Fibroblast of lung (primary cell): ENCODE measurements around the gene FKBP2. TPM values are rescaled to one million over a fixed set of nuclear protein-coding genes. Genes with fewer than 3 reads are reported as not detected.

Experiments used
- DNase-seq, 2 donors: peaks; one replicate each; pipeline versions ENCODE4 v3.0.0 to v3.0.0-alpha.2; 2010; ENCODE audit warnings: low read depth in 2 of 2
- H2AFZ ChIP-seq: 2 replicates; pipeline ENCODE4 v1.5.1; 2012; ENCODE audit warnings: low read length, control low read depth, inconsistent platforms
- H3K27ac ChIP-seq: 2 replicates; pipeline ENCODE4 v1.5.1; 2011; ENCODE audit warnings: low read length, control low read depth; ENCODE audit not compliant: insufficient read depth
- H3K27me3 ChIP-seq: 2 replicates; pipeline ENCODE4 v1.5.1; 2011; ENCODE audit warnings: mild to moderate bottlenecking, low read length; ENCODE audit not compliant: control insufficient read depth, insufficient read depth
- H3K36me3 ChIP-seq: 2 replicates; pipeline ENCODE4 v1.5.1; 2011; ENCODE audit warnings: low read length; ENCODE audit not compliant: control insufficient read depth, insufficient read depth
- H3K4me1 ChIP-seq: 2 replicates; pipeline ENCODE4 v1.5.1; 2011; ENCODE audit warnings: low read length; ENCODE audit not compliant: control insufficient read depth, insufficient read depth; ENCODE audit errors: extremely low read depth
- H3K4me2 ChIP-seq: 2 replicates; pipeline ENCODE4 v1.5.1; 2011; ENCODE audit warnings: low read length, control low read depth; ENCODE audit not compliant: insufficient read depth; ENCODE audit errors: extremely low read depth
- H3K4me3 ChIP-seq, 4 experiments: fragments of 200-600 bp in 1 of 4; sonication (generic) in 1 of 4; replicated peaks in 1 of 4; 2 replicates each; pipeline ENCODE4 v1.5.1; 2011 to 2016; ENCODE audit warnings: low read length in 4 of 4, low read depth in 3 of 4, mild to moderate bottlenecking in 3 of 4, control low read depth in 2 of 4, inconsistent platforms in 1 of 4, mixed read lengths in 1 of 4; ENCODE audit not compliant: insufficient read depth in 1 of 4; ENCODE audit errors: control extremely low read depth in 1 of 4
- H3K79me2 ChIP-seq: 2 replicates; pipeline ENCODE4 v1.5.1; 2012; ENCODE audit warnings: mild to moderate bottlenecking, low read length, inconsistent platforms; ENCODE audit not compliant: control insufficient read depth, insufficient read depth
- H3K9ac ChIP-seq: 2 replicates; pipeline ENCODE4 v1.5.1; 2011; ENCODE audit warnings: mild to moderate bottlenecking, low read length, control low read depth; ENCODE audit not compliant: insufficient read depth
- H3K9me3 ChIP-seq: 2 replicates; pipeline ENCODE4 v1.5.1; 2012; ENCODE audit warnings: low read depth, low read length; ENCODE audit not compliant: control insufficient read depth, insufficient read depth
- H4K20me1 ChIP-seq: 2 replicates; pipeline ENCODE4 v1.5.1; 2011; ENCODE audit warnings: low read length; ENCODE audit not compliant: control insufficient read depth, insufficient read depth; ENCODE audit errors: extremely low read depth
- CTCF ChIP-seq, 2 donors: IDR thresholded peaks in 1 of 2; conservative IDR thresholded peaks in 1 of 2; 1 replicate in 1 of 2; 2 replicates in 1 of 2; pipeline ENCODE4 v1.5.1; 2011 to 2012; ENCODE audit warnings: low read length in 2 of 2, control low read depth in 1 of 2, inconsistent platforms in 1 of 2, low read depth in 1 of 2, mild to moderate bottlenecking in 1 of 2
- EZH2 ChIP-seq: IDR thresholded peaks from 2 replicates; pipeline ENCODE4 v1.5.1; 2012; ENCODE audit warnings: low read length, control low read depth, mild to moderate bottlenecking; ENCODE audit errors: missing control alignments
- polyA plus RNA-seq, 2 donors: library from polyadenylated mRNA; depleted of rRNA in 1 of 2; stranded (reverse) in 1 of 2; unstranded in 1 of 2; fragments of >200 nt; gene quantifications; 2 replicates each; pipeline ENCODE4 v1.2.1, GENCODE V29; 2011 to 2012; ENCODE audit warnings: missing spikeins in 1 of 2
- total RNA-seq: library from RNA; depleted of rRNA; stranded (reverse); fragments of >200 nt; gene quantifications from 2 replicates; pipeline ENCODE4 v1.2.1, GENCODE V29; 2014

FKBP2 gene
- total and polyA plus RNA-seq, 2 donors (not counting 1 experiment from before 2014, with no cell fraction given) = 34.7 to 62.9 TPM

GRCh38 chr11:64220271-64220670 lies 20.6 kb upstream of the FKBP2 start:
- no peak overlapping the region for H3K9ac ChIP-seq
- H3K36me3 ChIP-seq = peaks cover 14% of the 10 kb centered on the region
- H4K20me1 ChIP-seq = no peaks in the 10 kb centered on the region
- TF ChIP-seq CTCF (conservative IDR thresholded peaks at IDR 0.05 in 1 of 2, IDR thresholded peaks at IDR 0.05 in 1 of 2; ENCODE audit: low read depth in 1 of 2, low read length in 2 of 2) = no peak
- TF ChIP-seq EZH2 = no peak
- no peaks in the 10 kb centered on the region for H3K9me3 ChIP-seq
- H2AFZ ChIP-seq = no peak overlapping the region
- peaks cover 2% of the 10 kb centered on the region for H3K4me1 ChIP-seq
- DNase-seq = no peak
- no peak overlapping the region for H3K27ac ChIP-seq
- H3K4me3 ChIP-seq = no peak overlapping the region
- no peaks in the 10 kb centered on the region for H3K79me2 ChIP-seq
- no peak overlapping the region for H3K4me2 ChIP-seq
- no peaks in the 10 kb centered on the region for H3K27me3 ChIP-seq

GRCh38 chr11:64220798-64221197 lies 20.1 kb upstream of the FKBP2 start:
- Histone ChIP-seq H3K4me1 (peaks cover 3% of the 10 kb centered on the region), H3K27me3 (no peaks in the 10 kb centered on the region), H3K36me3 (peaks cover 14% of the 10 kb centered on the region), H3K4me3 (no peak overlapping the region), H2AFZ (no peak overlapping the region), H3K9me3 (no peaks in the 10 kb centered on the region), H4K20me1 (no peaks in the 10 kb centered on the region), H3K9ac (no peak overlapping the region), H3K27ac (no peak overlapping the region), H3K79me2 (no peaks in the 10 kb centered on the region), H3K4me2 (no peak overlapping the region)
- TF ChIP-seq CTCF (conservative IDR thresholded peaks at IDR 0.05 in 1 of 2, IDR thresholded peaks at IDR 0.05 in 1 of 2; ENCODE audit: low read depth in 1 of 2, low read length in 2 of 2) = no peak
- no peak for TF ChIP-seq EZH2
- no peak for DNase-seq

GRCh38 chr11:64222651-64223000 lies 18.3 kb upstream of the FKBP2 start:
- Histone ChIP-seq H3K9ac (no peak overlapping the region), H3K79me2 (peaks cover 8% of the 10 kb centered on the region), H3K4me3 (no peak overlapping the region), H3K4me2 (no peak overlapping the region), H3K4me1 (peaks cover 7% of the 10 kb centered on the region), H4K20me1 (no peaks in the 10 kb centered on the region), H3K27ac (no peak overlapping the region), H2AFZ (no peak overlapping the region), H3K27me3 (no peaks in the 10 kb centered on the region), H3K36me3 (peaks cover 14% of the 10 kb centered on the region), H3K9me3 (no peaks in the 10 kb centered on the region)
- TF ChIP-seq EZH2 (no peak), CTCF (conservative IDR thresholded peaks at IDR 0.05 in 1 of 2, IDR thresholded peaks at IDR 0.05 in 1 of 2; ENCODE audit: low read depth in 1 of 2, low read length in 2 of 2) (no peak)
- DNase-seq = no peak
